Spleen (tissue), 11 donors: Measurements from ENCODE around the gene CDK14. TPM values are rescaled to one million over a fixed set of nuclear protein-coding genes. Genes with fewer than 3 reads are reported as not detected.

ENCODE experiments used
- DNase-seq: peaks from one replicate; pipeline ENCODE4 v3.0.0-alpha.2; 2020
- H3K27ac ChIP-seq, 8 donors: fragments of 200-600 bp; sonication (generic) in 7 of 8; 1 replicate in 4 of 8; 2 replicates in 4 of 8; pipeline versions ENCODE4 v1.5.0 to v1.8.0; 2016 to 2021; ENCODE audit warnings: inconsistent platforms in 4 of 8, mild to moderate bottlenecking in 4 of 8, moderate library complexity in 1 of 8
- H3K27me3 ChIP-seq, 7 donors: fragments of 200-600 bp; sonication (generic) in 6 of 7; replicated peaks in 1 of 7; 1 replicate in 4 of 7; 2 replicates in 3 of 7; pipeline versions ENCODE4 v1.5.0 to v1.8.0; 2016 to 2021; ENCODE audit warnings: inconsistent platforms in 3 of 7, mild to moderate bottlenecking in 1 of 7
- H3K36me3 ChIP-seq, 6 donors: fragments of 200-600 bp; sonication (generic) in 5 of 6; 1 replicate in 4 of 6; 2 replicates in 2 of 6; pipeline versions ENCODE4 v1.5.0 to v1.8.0; 2016 to 2021; ENCODE audit warnings: inconsistent platforms in 2 of 6
- H3K4me1 ChIP-seq, 6 donors: fragments of 200-600 bp; sonication (generic) in 5 of 6; 1 replicate in 3 of 6; 2 replicates in 3 of 6; pipeline versions ENCODE4 v1.5.0 to v1.8.0; 2016 to 2021; ENCODE audit warnings: inconsistent platforms in 3 of 6
- H3K4me3 ChIP-seq, 8 donors: fragments of 200-600 bp; sonication (generic) in 7 of 8; 1 replicate in 4 of 8; 2 replicates in 4 of 8; pipeline versions ENCODE4 v1.5.0 to v1.8.0; 2016 to 2021; ENCODE audit warnings: inconsistent platforms in 4 of 8, mild to moderate bottlenecking in 4 of 8, moderate library complexity in 2 of 8
- H3K9me3 ChIP-seq, 8 donors: fragments of 200-600 bp; sonication (generic) in 7 of 8; 1 replicate in 4 of 8; 2 replicates in 4 of 8; pipeline versions ENCODE4 v1.5.0 to v1.8.0; 2016 to 2021; ENCODE audit warnings: inconsistent platforms in 4 of 8
- POLR2A ChIP-seq, 3 donors: fragments of 450-650 bp; IDR thresholded peaks; one replicate each; pipeline ENCODE4 v1.5.1; 2017; ENCODE audit warnings: antibody characterized with exemption in 3 of 3, mild to moderate bottlenecking in 1 of 3
- POLR2AphosphoS5 ChIP-seq, 3 donors: sonication (generic); formaldehyde crosslinking; IDR thresholded peaks; one replicate each; pipeline ENCODE4 v1.5.1; 2017; ENCODE audit warnings: antibody characterized with exemption in 3 of 3
- WGBS, 5 donors: extraction: QIAGEN DNeasy Blood & Tissue Kit in 3 of 5; methylation state at CpG; one replicate each; pipeline versions ENCODE4 v1.1.5 to v1.1.7; 2013 to 2018; 5-methylcytosine and 5-hydroxymethylcytosine counted together
- intact Hi-C: fragments of 100-400 bp; cut with DNase I; formaldehyde crosslinking; loops from one replicate; pipeline ENCODE4 v1.15.0; 2023; ENCODE audit warnings: low total_unique reads
- polyA plus RNA-seq, 3 donors: library from polyadenylated mRNA; stranded (reverse); fragments of 200-250 nt; gene quantifications; one replicate each; pipeline ENCODE4 v1.2.1, GENCODE V29; 2013
- total RNA-seq, 7 donors: library from RNA; depleted of rRNA in 3 of 7; stranded (reverse); fragments of >200 nt in 3 of 7; fragmentation: NEBNext Ultra II Directional in 4 of 7; extraction: Animal tissue kit (Norgen Biotek cat#: 25700) in 4 of 7; gene quantifications; one replicate each; pipeline versions ENCODE4 v1.1.0 to v1.2.1, GENCODE V29; 2016 to 2021
- TF ChIP-seq, protein P1 (sequence below), 11 experiments: fragments of 200-600 bp in 7 of 11; fragments of 450-650 bp in 4 of 11; sonication (generic) in 4 of 11; IDR thresholded peaks in 8 of 11; conservative IDR thresholded peaks in 3 of 11; 1 replicate in 7 of 11; 2 replicates in 4 of 11; pipeline versions ENCODE4 v1.4.0 to v1.8.0; 2016 to 2021; ENCODE audit warnings: antibody characterized with exemption in 11 of 11, inconsistent platforms in 4 of 11, mild to moderate bottlenecking in 1 of 11
- donor health status: healthy with polysubstance abuse.
- donor health status: DM: no; HTN: no; CAD: no; lungs with moderate emphysema.
- donor health status: DM: no; HTN: no; CAD: no.
- donor health status: Bipolar disorder and iron deficiency.
- donor health status: healthy.
- donor health status: DM: no; HTN: no; CAD: no.
- donor health status: DM: yes; HTN: yes; CAD: no.

Gene CDK14
- total and polyA plus RNA-seq, 10 donors = 6.6 to 109 (median 51.2) TPM

DNA sequence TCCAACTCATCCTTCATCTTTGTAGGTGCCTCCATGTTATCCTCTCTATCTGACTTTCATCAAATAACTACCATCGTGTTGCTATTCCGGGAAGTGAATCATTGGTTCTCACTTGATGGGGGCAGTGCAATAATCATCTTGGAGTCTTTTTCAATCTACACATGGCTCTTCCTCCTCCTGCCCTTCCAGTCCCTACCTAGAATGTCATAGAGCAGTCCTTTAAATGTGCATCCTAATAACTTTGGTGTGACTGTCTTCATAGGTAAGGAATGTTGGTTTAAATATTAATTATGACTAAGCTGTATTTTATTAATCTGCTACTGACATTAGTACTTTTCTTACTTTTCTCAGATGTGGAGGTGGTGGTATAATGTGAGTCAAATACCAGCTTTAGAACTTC, 8.4 kb upstream of the CDK14 start:
- TF ChIP-seq POLR2A (IDR thresholded peaks at IDR 0.05) = no peak
- TF ChIP-seq, protein P1, sequence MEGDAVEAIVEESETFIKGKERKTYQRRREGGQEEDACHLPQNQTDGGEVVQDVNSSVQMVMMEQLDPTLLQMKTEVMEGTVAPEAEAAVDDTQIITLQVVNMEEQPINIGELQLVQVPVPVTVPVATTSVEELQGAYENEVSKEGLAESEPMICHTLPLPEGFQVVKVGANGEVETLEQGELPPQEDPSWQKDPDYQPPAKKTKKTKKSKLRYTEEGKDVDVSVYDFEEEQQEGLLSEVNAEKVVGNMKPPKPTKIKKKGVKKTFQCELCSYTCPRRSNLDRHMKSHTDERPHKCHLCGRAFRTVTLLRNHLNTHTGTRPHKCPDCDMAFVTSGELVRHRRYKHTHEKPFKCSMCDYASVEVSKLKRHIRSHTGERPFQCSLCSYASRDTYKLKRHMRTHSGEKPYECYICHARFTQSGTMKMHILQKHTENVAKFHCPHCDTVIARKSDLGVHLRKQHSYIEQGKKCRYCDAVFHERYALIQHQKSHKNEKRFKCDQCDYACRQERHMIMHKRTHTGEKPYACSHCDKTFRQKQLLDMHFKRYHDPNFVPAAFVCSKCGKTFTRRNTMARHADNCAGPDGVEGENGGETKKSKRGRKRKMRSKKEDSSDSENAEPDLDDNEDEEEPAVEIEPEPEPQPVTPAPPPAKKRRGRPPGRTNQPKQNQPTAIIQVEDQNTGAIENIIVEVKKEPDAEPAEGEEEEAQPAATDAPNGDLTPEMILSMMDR (IDR thresholded peaks at IDR 0.05 in 8 of 11, conservative IDR thresholded peaks at IDR 0.05 in 3 of 11) = no peak
- no peak for TF ChIP-seq POLR2AphosphoS5 (IDR thresholded peaks at IDR 0.05)

DNA sequence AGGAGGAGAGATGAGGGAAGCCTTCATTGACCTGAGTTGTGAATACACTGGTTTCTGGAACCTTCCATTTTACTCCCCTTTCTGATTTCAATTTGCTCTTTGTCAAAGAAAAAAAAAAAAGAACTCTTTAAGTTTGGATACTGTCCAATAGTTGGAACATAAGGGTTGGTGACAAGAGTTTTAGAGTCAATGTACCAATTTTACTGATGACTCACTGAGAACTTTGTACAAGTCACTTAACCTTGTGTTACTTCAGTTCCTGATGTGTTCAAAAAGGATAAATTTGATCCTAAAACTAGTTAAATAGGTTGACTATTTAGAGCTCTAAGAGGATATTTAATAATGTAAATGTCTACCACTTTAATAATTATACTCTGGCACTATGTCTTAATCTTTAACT, 4.1 kb upstream of the CDK14 start:
- TF ChIP-seq, protein P1 (IDR thresholded peaks at IDR 0.05 in 8 of 11, conservative IDR thresholded peaks at IDR 0.05 in 3 of 11) = no peak
- TF ChIP-seq POLR2AphosphoS5 (IDR thresholded peaks at IDR 0.05) (no peak), POLR2A (IDR thresholded peaks at IDR 0.05) (no peak)
- Histone ChIP-seq H3K36me3 (no peaks in the 10 kb centered on the region), H3K27me3 (peaks cover 0 to 16% (median 0%) of the 10 kb centered on the region in 7 donors), H3K4me3 (no peak overlapping the region), H3K4me1 (peaks cover 7 to 46% (median 27%) of the 10 kb centered on the region in 6 donors), H3K27ac (no peak overlapping the region), H3K9me3 (no peaks in the 10 kb centered on the region)
- intact Hi-C loops = no loop called here
- no peak for DNase-seq

More for the DNA sequence above, 8.4 kb upstream of the CDK14 start:
- Histone ChIP-seq H3K27ac (no peak overlapping the region), H3K27me3 (no peaks in the 10 kb centered on the region), H3K9me3 (no peaks in the 10 kb centered on the region), H3K36me3 (no peaks in the 10 kb centered on the region), H3K4me3 (no peak overlapping the region), H3K4me1 (peaks cover 0 to 14% (median 4%) of the 10 kb centered on the region in 6 donors)
- 91 to 96% (median 95%) methylated on average over 2 of the region's 2 CpGs for WGBS, 5 donors
- DNase-seq = no peak
- intact Hi-C loops = no loop called here

DNA sequence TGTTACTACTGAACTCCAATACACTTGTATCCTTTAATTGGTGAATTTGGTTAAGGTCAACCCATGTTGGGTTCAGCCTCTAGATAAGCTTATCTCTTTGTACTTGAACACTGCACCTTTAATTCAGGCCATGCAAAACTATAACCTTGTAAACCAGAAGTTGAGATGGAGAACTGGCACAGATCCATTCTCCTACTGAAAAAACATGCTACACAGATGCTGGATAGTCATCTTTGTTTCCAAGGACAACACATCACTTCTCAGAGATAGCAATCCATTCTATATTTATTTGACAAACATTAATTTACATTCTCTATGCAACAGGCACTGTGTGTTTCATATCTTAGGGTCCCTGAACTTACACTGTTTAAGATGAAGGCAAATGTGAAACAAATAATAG, 2.9 kb upstream of the CDK14 start:
- intact Hi-C loops = no loop called here
- Histone ChIP-seq H3K27me3 (peaks cover 0 to 22% (median 0%) of the 10 kb centered on the region in 7 donors), H3K4me3 (no peak overlapping the region), H3K27ac (no peak overlapping the region), H3K36me3 (no peaks in the 10 kb centered on the region), H3K9me3 (no peaks in the 10 kb centered on the region), H3K4me1 (peaks cover 10 to 57% (median 36%) of the 10 kb centered on the region in 6 donors)
- no peak for DNase-seq
- TF ChIP-seq, protein P1 (IDR thresholded peaks at IDR 0.05 in 8 of 11, conservative IDR thresholded peaks at IDR 0.05 in 3 of 11) = no peak
- no peak for TF ChIP-seq POLR2A (IDR thresholded peaks at IDR 0.05)
- no peak for TF ChIP-seq POLR2AphosphoS5 (IDR thresholded peaks at IDR 0.05)

DNA sequence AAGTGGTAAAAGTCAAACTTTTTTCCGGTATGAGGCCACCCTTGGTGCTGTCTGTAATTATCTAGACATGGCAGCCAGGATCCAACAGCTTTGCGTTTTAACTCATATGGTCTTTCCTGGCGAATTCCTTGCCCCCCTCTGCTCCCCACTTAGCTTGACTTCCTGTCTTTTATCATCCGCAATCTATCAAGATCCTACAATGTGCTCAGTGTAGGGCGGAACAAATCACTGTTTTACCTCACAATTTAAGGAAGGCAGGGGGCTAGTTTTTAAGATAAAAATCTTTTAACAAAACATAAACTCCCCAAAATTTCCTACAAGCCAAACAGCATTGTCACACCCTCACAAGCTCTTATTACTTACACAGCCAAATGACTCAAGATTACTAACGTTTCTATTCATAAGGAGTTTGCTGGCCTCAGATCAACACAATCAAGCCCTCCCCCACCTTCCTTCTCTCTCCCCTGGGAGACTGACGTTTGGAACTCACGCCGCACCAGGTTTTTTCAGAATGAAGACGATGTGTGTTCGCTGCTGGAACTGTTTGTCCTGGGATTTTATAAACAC, 1.3 kb upstream of the CDK14 start:
- 10 to 16% (median 12%) methylated on average over 11 of the region's 11 CpGs for WGBS, 5 donors
- peak overlapping the region in 5 of 8 donors; percentile 64 to 84 (median 71) for H3K4me3 ChIP-seq
- no peak for TF ChIP-seq POLR2A (IDR thresholded peaks at IDR 0.05)
- H3K4me1 ChIP-seq = peaks cover 10 to 70% (median 47%) of the 10 kb centered on the region in 6 donors
- H3K36me3 ChIP-seq = no peaks in the 10 kb centered on the region
- DNase-seq = no peak
- intact Hi-C loops = no loop called here
- peaks cover 0 to 22% (median 0%) of the 10 kb centered on the region in 7 donors for H3K27me3 ChIP-seq
- H3K9me3 ChIP-seq = no peaks in the 10 kb centered on the region
- peak overlapping the region in 6 of 8 donors; percentile 89 to 94 (median 92) for H3K27ac ChIP-seq
